Upper lobe of left lung (tissue), 4 donors: ENCODE results near the gene DPH7.

Experiments
- CTCF ChIP-seq, 6 experiments: fragments of 450-650 bp in 4 of 6; fragments of 200-600 bp in 2 of 6; sonication (generic) in 2 of 6; IDR thresholded peaks; one replicate each; pipeline ENCODE4 v1.5.1; 2016 to 2019; ENCODE audit warnings: antibody characterized with exemption in 6 of 6
- POLR2A ChIP-seq, 4 donors: fragments of 450-650 bp; IDR thresholded peaks; one replicate each; pipeline ENCODE4 v1.5.1; 2016 to 2017; ENCODE audit warnings: antibody characterized with exemption in 4 of 4, mild to moderate bottlenecking in 2 of 4

GRCh38 chr9:137521405-137521985, 57.2 kb downstream of the DPH7 start:
- no peak for TF ChIP-seq CTCF (IDR thresholded peaks at IDR 0.05)
- TF ChIP-seq POLR2A (IDR thresholded peaks at IDR 0.05) = no peak
